Stimulated activated CD8-positive, alpha-beta memory T cell treated with anti-CD3 and anti-CD28 coated beads, Interleukin-4, amount 100 ng/mL, for 24 hours (primary cell): ENCODE results near the gene LGALS12.
"Not testable (repeated sequence)": the region's sequence is repeated elsewhere in the genome, so short reads cannot be mapped to it uniquely, and the experiment has no call there.

Experiments
- DNase-seq: peaks from one replicate; pipeline ENCODE4 v3.0.0-alpha.2; 2020; ENCODE audit warnings: low read depth

The LGALS12 gene

GRCh38 chr11:63504933-63505586 is 824 bp upstream of the LGALS12 start:
- no peak for DNase-seq

- no peak for DNase-seq
Measured at GRCh38 chr11:63506876-63507275, 992 bp downstream of the LGALS12 start.

- no peak for DNase-seq
Measured at GRCh38 chr11:63507511-63507910, 1.6 kb downstream of the LGALS12 start.

GRCh38 chr11:63508009-63508408 is 2.1 kb downstream of the LGALS12 start:
- DNase-seq = no peak

- DNase-seq = no peak
Measured at GRCh38 chr11:63508745-63509144, 2.9 kb downstream of the LGALS12 start.

- no peak for DNase-seq
Measured at GRCh38 chr11:63510360-63511047, 4.6 kb downstream of the LGALS12 start.

GRCh38 chr11:63511048-63511748 is 5.3 kb downstream of the LGALS12 start:
- DNase-seq = no peak

GRCh38 chr11:63512816-63513215 is 6.9 kb downstream of the LGALS12 start:
- no peak for DNase-seq

- no peak for DNase-seq
Measured at GRCh38 chr11:63516109-63516508, 10.2 kb downstream of the LGALS12 start.

- DNase-seq = no peak
Measured at GRCh38 chr11:63517156-63517555, 11.3 kb downstream of the LGALS12 start.

GRCh38 chr11:63518548-63518947 is 12.7 kb downstream of the LGALS12 start:
- DNase-seq = no peak

- no peak for DNase-seq
Measured at GRCh38 chr11:63520606-63521170, 14.8 kb downstream of the LGALS12 start.

- DNase-seq = no peak
Measured at GRCh38 chr11:63521896-63522295, 16.0 kb downstream of the LGALS12 start.

- DNase-seq = no peak
Measured at GRCh38 chr11:63523151-63523550, 17.3 kb downstream of the LGALS12 start.

- DNase-seq = no peak
Measured at GRCh38 chr11:63527667-63528066, 21.8 kb downstream of the LGALS12 start.

- not testable (repeated sequence) for DNase-seq
Measured at GRCh38 chr11:63528156-63528555, 22.3 kb downstream of the LGALS12 start.

- not testable (repeated sequence) for DNase-seq
Measured at GRCh38 chr11:63528729-63529278, 22.9 kb downstream of the LGALS12 start.

GRCh38 chr11:63529373-63529772 is 23.5 kb downstream of the LGALS12 start:
- DNase-seq = not testable (repeated sequence)

GRCh38 chr11:63530021-63530420 is 24.1 kb downstream of the LGALS12 start:
- no peak for DNase-seq

- not testable (repeated sequence) for DNase-seq
Measured at GRCh38 chr11:63531074-63531792, 25.3 kb downstream of the LGALS12 start.

- DNase-seq = no peak
Measured at GRCh38 chr11:63532117-63532516, 26.2 kb downstream of the LGALS12 start.
